ENCODE measurements around the gene SPOP. TPM values are rescaled to one million over a fixed set of nuclear protein-coding genes. Genes with fewer than 3 reads are reported as not detected.
A peak's percentile ranks its signal among the peaks of the same experiment; 100 is the strongest.
"Not testable (repeated sequence)": the region's sequence is repeated elsewhere in the genome, so short reads cannot be mapped to it uniquely, and the experiment has no call there.

Gene SPOP
- total RNA-seq: 87.3 TPM
- long read RNA-seq, transcript SPOP-206 (10 exons, 1,865 nt): major isoform, 87 of 173 reads
- long read RNA-seq, transcript SPOP-221 (1 exons, 2,135 nt): minor isoform, 30 of 173 reads
- long read RNA-seq, transcript SPOP-201 (11 exons, 2,965 nt): minor isoform, 7 of 173 reads
- long read RNA-seq, partial matches to known transcripts: 4 of 173 reads
- long read RNA-seq, other reads (novel, unspliced or antisense): 41 of 173 reads

GRCh38 chr17:49677933-49678847 is at the start of gene SPOP:
Gene SPOP (minus strand): TSS chr17:49678097. CDS start chr17:49622810, 55,287 bp downstream.
- peak within 1 kb of the TSS; percentile 96 for H3K27ac ChIP-seq
- peaks cover 32% of the 10 kb centered on the region for H3K4me1 ChIP-seq
- H3K36me3 ChIP-seq: peaks cover 14% of the 10 kb centered on the region
- no peaks in the 10 kb centered on the region for H3K9me3 ChIP-seq
- DNase-seq (peak; percentile 100), ATAC-seq (peak; percentile 99)
- intact Hi-C loops (cut with DNase I): no loop called here
- no peak for TF ChIP-seq CTCF (IDR thresholded peaks at IDR 0.05)
- H3K27me3 ChIP-seq: no peaks in the 10 kb centered on the region
- peak within 1 kb of the TSS; percentile 77 for H3K4me3 ChIP-seq

- DNase-seq (no peak), ATAC-seq (no peak)
- Histone ChIP-seq H3K36me3 (peaks cover under 1% of the 10 kb centered on the region), H3K9me3 (no peaks in the 10 kb centered on the region), H3K27ac (no peak overlapping the region), H3K27me3 (no peaks in the 10 kb centered on the region), H3K4me3 (no peak overlapping the region), H3K4me1 (peaks cover 25% of the 10 kb centered on the region)
- TF ChIP-seq CTCF (IDR thresholded peaks at IDR 0.05): no peak
- intact Hi-C loops (cut with DNase I): no loop called here
Observed at GRCh38 chr17:49727380-49727779, 49.5 kb upstream of the SPOP start.

- Histone ChIP-seq H3K27me3 (no peaks in the 10 kb centered on the region), H3K4me3 (no peak overlapping the region), H3K27ac (no peak overlapping the region), H3K36me3 (peaks cover 18% of the 10 kb centered on the region), H3K4me1 (peaks cover 25% of the 10 kb centered on the region), H3K9me3 (no peaks in the 10 kb centered on the region)
- intact Hi-C loops (cut with DNase I): no loop called here
- DNase-seq (no peak), ATAC-seq (no peak)
- TF ChIP-seq CTCF (IDR thresholded peaks at IDR 0.05): no peak
Observed at GRCh38 chr17:49725452-49726130, 47.7 kb upstream of the SPOP start.

GRCh38 chr17:49724552-49724951 is 46.7 kb upstream of the SPOP start:
- peaks cover 14% of the 10 kb centered on the region for H3K4me1 ChIP-seq
- H3K27me3 ChIP-seq; H3K4me3 ChIP-seq; intact Hi-C loops (cut with DNase I); DNase-seq; ATAC-seq; H3K9me3 ChIP-seq; H3K27ac ChIP-seq: not testable (repeated sequence)
- peaks cover 27% of the 10 kb centered on the region for H3K36me3 ChIP-seq

- peak overlapping the region; percentile 55 for H3K27ac ChIP-seq
- peak; percentile 48 for ATAC-seq
Observed at GRCh38 chr17:49723423-49723822, 45.5 kb upstream of the SPOP start.

More at GRCh38 chr17:49723423-49723822, 45.5 kb upstream of the SPOP start:
- peaks cover 37% of the 10 kb centered on the region for H3K36me3 ChIP-seq
- no peak for TF ChIP-seq CTCF (IDR thresholded peaks at IDR 0.05)
- peaks cover 14% of the 10 kb centered on the region for H3K4me1 ChIP-seq
- H3K4me3 ChIP-seq: no peak overlapping the region
- intact Hi-C loops (cut with DNase I): no loop called here
- DNase-seq: no peak
- no peaks in the 10 kb centered on the region for H3K9me3 ChIP-seq
- H3K27me3 ChIP-seq: no peaks in the 10 kb centered on the region
